HG02678 (cell line): ENCODE results near the gene NOP58.
"Not testable (repeated sequence)": the region's sequence is repeated elsewhere in the genome, so short reads cannot be mapped to it uniquely, and the experiment has no call there.

Source experiments
- ATAC-seq: cut with Tn5 transposase; IDR thresholded peaks from one replicate; pipeline ENCODE4 v1.9.1; 2021; ENCODE audit warnings: mild to moderate bottlenecking, moderate library complexity; ENCODE audit not compliant: unreplicated experiment

Gene NOP58

DNA sequence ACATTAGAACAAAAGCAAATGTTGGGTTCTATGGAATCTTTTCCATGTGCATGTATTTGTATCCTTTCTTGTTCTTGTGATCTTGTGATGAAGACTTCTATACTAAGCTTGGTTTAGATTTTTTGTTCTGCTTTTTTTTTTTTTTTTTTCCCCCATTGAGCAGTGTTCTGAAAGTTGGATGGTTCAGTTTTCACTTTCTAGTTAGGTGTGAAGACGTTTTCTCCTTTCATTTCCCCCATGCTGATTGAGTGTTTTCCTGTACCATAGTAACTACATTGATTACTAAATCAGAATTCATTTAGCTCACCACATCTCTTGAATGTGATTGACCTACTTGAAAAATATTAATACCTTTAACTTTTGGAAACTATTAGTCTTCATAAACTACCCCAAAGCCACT, 34.1 kb downstream of the NOP58 start:
- ATAC-seq, result peak; percentile 85

DNA sequence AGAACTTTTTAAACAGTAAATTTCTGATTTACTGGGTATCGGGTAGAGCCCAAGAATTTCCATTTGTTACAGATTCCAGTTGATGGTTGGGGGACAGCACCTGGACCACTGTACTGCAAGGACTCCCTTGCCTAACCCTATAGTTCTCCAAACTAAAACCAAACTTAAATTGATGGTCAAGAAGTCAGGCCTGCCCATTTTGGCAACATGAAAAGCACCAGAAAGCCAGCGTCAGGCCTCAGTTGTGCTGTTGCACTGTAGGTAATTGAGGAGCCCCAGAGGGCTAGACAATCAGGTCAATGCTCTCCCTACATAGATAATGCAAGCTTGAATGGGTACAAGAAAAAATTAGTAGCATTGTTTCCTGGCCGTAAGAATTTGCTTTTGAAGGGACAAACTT, 40.5 kb downstream of the NOP58 start:
- ATAC-seq, result no peak

DNA sequence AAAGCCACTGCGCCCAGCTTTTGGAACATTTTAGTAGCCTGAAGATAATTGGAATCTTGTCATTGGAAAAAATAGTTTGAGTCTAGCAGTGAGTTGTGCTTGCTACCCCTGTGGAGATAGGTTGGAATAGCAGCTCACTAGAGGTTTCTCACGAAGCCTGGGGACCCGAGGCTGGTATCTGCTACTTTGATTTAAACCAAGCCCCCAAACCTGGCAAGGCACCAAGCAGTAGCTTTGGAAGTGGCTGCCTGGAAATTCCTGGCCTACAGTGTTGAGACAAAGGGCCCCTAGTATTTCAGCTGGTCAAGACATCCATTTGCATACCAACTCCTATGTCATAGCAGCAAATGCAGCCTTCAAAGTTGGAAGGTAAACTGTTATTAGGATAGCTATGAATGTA, 42.1 kb downstream of the NOP58 start:
- no peak for ATAC-seq

DNA sequence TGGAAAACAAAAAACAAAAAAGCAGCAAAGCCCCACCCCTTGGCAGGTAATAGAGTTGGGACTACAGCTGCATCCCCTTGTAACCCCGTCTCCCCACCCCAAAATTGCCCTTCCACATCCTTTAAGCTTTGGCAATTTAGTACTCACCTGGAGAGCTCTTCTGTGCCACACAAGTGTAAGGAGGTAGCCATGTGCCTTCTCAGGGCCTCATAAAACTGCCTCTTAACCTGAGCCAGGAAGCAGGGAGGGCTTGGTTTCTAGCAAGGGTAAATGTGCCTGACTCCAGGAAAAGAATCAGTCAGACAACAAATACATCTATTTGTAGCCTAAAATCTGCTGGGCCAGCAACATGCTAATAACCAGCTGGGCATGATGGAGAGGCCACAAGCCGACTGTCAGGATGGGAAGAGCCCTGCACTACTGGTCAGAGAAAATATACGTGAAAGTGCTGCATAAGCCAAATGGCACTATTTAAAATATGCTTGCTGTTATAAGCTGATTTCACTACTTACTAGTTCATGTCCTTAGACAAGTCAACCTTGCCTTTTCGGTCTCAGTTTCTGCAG, 46.3 kb downstream of the NOP58 start:
- ATAC-seq, result no peak

DNA sequence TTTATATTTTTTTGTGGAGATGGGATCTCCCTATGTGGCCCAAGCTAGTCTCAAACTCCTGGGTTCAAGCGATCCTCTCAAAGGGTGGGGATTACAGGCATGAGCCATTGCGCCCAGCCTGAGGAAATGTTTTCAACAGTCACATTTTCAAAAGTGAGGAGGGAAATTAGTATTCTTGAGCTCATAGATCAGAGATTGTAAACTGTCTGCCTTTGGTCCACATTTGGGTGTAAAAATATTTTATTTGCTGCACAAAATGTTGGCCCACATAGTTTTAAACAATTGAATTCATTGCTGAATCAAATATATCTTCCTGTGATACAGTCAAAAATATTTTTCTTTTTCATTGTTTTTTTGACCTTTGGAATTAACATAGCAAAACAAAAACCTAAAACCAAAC, 48.6 kb downstream of the NOP58 start:
- ATAC-seq, result no peak

DNA sequence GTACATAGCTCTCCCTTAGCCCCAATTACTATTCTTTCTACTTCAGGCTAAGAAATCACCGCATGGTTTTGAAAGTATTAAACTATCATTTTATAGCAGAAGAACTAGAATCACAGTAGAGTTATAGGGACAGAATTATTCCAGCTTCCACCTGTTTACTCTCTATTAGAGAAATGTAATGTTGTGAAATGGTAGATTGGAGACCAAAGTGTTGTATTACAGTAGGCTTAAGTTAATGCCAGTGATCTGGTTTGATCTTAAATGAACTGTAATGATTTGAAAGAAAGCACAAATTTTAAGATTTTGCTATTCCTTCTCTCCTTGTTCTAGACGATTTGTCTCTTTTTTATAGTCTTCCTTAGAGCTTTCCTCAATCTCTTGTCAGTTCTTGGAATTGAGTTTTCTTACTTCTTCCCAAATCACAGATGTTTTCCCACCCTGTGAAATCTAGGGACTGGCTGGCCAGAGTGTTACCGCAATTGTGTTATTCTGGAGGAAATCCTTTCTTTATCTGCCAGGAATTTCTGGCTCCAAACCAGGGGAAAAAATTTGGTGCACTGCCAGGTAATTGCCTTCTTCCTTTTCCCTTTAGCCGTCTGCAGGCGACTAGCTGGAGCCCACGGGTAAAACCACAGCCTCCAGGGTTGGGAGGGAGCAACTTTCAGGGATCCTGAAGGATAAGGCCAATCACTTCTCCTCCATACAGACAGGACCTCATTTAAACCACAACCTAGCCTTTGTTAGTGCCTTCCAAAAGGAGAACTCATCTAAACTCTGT, 51.7 kb downstream of the NOP58 start:
- ATAC-seq, result no peak

DNA sequence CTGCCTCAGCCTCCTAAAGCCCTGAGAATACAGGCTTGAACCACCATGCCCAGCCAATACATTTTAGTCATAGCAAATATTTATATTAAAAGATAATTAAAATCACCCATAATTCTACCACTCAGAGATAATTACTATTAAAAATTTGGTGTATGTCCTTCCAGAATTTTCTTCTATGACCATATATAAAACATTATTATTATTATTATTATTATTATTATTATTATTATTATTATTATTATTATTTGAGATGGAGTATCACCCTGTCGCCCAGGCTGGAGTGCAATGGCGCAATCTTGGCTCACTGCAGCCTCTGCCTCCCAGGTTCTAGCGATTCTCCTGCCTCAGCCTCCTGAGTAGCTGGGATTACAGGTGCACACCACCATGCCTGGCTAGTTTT, 54.8 kb downstream of the NOP58 start:
- ATAC-seq, result not testable (repeated sequence)

DNA sequence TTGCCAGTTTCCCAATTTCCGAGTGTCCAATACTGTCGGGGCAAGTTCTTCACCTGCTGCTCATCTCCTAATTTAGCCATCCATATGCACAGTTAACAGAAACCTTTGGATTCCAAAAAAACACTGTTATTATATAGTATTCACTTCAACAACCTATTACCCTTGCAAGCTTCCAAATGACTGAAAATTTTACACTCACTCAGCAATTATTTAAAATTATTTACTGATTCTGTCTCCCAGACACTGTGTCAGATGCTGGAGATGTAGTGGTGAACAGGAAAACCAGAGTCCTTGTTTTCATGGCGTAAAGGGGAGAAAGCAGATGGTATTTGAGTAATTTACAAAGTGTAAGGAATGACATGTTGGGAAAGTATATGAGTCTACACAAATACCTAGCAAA, 56.9 kb downstream of the NOP58 start:
- ATAC-seq, result no peak

DNA sequence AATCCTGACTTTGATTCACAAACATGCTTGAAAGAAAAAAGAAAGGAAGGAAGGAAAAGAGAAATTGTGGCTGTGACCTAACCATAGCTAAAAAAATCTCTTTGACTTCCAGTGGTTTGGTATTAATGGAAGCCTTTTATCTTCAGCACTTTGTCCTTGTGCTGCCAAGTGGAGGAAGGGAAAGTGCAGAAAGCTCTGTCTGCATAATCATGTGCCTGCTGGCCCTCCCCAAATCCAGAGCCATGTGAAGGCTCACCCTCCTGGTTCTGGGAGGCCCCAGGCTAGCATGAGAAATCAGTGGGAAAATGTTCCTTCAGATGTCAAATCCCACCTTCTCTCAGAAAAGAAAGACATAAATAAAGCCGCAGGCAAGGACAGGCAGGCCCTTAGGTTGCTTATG, 62.3 kb downstream of the NOP58 start:
- no peak for ATAC-seq

DNA sequence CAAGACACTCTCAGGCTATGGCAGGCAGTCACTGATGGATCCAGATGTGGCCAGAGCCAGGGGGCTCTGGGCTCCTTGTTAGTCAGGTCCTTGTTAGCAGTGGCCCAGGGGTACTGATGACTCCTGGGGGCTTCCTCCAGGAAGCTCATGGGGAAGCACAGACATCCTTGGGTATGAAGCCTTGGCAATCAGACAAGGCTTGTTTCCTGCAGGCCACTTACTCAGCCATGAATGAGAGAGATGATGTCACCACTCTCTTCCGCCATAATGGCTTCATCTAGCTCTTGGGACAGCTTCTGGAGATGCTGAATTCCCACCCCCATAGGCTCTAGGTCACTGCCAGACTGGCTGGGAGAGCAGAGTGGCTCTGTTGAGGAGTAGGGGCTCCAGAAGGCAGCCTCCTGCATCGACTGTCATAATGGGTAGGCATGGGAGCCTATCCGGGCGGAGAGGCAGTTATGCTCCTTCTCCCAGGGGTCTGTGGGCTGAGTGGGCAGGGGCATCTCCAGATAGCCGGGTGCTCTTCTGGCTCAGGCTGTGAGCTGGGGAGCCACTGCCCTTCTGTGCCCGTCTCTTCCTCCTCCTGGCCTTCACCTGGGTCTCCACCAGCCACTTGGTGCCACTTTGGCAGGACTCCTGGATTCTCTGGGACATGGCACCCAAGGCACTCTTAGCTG, 70.4 kb downstream of the NOP58 start:
- ATAC-seq, result no peak

DNA sequence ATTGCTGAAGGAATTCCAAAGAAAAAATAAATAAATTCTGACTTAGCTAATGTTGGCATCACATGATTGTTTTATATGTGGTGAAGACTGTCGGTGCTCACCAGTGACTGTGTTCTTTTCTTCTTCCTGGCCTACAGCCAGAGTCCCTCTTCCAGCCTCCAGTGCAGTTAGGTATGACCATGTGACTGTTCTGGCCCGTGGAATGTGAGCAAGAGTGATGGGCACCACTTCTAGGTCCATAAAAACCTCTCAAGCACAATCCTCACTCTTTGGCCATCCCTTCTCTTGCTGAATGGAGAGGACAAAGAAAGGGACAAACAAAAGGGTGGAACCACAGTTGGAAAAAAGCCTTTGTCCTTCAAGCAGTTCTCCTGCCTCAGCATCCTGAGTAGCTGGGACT, 71.6 kb downstream of the NOP58 start:
- no peak for ATAC-seq

DNA sequence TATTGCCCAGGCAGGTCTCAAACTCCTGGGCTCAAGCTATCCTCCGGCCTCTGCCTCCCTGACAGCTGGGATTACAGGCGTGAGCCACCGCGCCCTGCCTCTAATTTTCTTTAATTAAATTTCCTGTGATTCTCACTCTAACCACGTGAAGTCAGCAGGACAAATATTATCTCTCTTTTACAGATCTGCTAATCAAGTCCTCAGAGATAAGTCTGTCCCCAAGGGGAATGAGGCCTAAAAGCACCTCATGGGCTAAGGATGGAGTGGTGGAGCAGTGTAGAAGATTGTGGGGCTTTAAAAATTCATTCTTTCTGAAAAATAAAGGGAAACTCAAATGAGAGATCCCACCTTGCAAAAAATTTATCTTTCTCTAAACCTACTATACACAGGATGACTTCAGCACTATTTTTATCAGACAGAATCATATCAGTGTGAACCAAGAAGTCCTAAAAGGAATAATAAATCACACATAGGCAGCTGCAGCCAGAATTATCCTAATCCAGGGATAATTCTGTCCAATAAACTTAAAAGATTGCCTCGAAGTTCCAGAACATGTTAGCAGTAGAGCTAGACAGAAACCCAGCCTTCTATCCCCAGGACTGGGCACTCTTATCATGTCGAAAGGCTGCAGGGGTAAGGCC, 72.3 kb downstream of the NOP58 start:
- ATAC-seq, result no peak

DNA sequence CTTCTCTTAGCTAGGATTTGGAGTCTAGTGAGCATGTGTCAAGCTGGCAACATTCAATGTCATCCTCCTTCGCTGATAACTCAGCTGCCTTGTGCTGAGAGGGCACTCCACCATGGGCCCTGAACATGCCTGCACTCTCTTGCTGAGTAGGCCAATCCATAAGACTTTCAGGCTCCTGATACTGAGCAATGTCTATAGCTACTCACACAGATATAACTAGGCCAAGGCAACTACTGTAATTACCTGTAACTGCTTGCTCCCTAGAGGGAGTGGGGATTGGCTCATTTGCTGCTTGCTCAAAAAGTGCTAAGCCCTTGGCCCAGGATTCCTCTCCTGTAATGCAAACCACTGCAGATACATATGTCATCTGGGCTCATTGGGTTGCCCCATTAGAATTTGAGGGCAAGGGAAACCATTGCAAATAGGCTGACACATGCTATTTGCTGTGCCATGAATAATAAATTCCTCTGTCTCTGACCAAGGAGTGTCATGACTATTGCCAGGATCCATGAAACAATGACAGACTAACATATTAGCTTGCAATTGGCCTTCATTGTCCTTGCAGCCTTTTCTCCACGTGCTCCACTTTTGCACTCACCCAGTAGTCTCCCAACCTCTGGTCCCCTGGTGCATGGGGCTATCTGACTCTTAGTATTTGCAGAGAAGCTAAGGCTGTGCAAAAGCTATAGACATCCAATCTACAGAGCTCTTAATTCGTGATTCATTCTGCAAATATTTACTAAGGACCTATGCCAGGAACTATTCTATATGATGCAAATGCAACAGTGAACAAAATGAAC, 73.7 kb downstream of the NOP58 start:
- ATAC-seq, result no peak

DNA sequence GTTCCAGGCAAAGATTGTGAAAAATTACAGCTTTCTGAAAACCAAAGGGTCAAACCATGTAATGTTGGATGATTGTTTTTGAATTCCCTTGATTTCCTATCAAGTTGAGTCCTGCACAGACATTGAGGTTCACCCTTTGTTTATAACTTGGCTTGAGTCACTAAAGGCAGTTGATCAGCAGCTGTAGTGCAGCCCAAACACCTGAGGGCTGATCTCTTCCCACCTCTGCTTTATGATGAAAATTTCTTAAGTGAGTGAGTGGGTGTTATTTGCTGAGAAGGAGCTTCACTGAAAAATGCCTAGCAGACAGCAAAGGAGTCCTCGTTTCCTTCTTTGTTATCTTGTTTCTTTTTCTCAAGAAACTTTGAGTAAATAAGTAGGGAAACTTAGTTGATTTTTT, 78.6 kb downstream of the NOP58 start:
- ATAC-seq, result no peak

DNA sequence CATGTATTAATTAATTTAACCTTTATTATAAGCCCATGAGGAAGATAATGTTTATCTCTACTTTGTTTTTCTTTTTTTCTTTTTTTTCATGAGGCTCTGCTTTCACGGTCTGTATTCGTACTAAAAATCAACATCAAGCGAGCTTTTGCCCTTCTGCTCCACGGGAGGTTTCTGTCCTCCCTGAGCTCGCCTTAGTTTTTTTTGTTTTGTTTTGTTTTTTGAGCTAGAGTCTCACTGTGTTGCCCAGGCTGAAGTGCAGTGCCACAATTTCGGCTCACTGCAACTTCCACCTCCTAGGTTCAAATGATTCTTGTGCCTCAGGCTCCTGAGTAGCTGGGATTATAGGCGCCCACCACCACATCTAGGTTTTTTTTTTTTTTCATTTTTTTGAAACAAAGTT, 80.6 kb downstream of the NOP58 start:
- ATAC-seq, result no peak
